NCI-H748 treated with DMSO at 0.1 percent for 48 hours (cell line): ENCODE results near the gene REG1A.

ENCODE experiments used
- DNase-seq: peaks from one replicate; lab custom pipeline; 2025; lab: John Stamatoyannopoulos, UW

Gene REG1A

GRCh38 chr2:79128406-79128805 lies 8.1 kb downstream of the REG1A start:
- no peak for DNase-seq

GRCh38 chr2:79129260-79129659 lies 9.0 kb downstream of the REG1A start:
- DNase-seq, result no peak

- no peak for DNase-seq
Observed at GRCh38 chr2:79129804-79130203, 9.5 kb downstream of the REG1A start.

GRCh38 chr2:79131687-79132086 lies 11.4 kb downstream of the REG1A start:
- no peak for DNase-seq

GRCh38 chr2:79138385-79138784 lies 18.1 kb downstream of the REG1A start:
- no peak for DNase-seq

GRCh38 chr2:79139423-79139822 lies 19.1 kb downstream of the REG1A start:
- no peak for DNase-seq

- no peak for DNase-seq
Observed at GRCh38 chr2:79155826-79156476, 35.7 kb downstream of the REG1A start.

- no peak for DNase-seq
Observed at GRCh38 chr2:79159030-79159429, 38.7 kb downstream of the REG1A start.

- DNase-seq, result no peak
Observed at GRCh38 chr2:79159653-79160052, 39.4 kb downstream of the REG1A start, which contains the start of gene REG3A. REG3A (minus strand) TSS chr2:79159753; CDS start chr2:79159405, 348 bp downstream.

GRCh38 chr2:79162132-79162531 lies 41.8 kb downstream of the REG1A start:
- no peak for DNase-seq

GRCh38 chr2:79162801-79163200 lies 42.5 kb downstream of the REG1A start:
- DNase-seq, result no peak

GRCh38 chr2:79171348-79171958 lies 51.2 kb downstream of the REG1A start:
- DNase-seq, result no peak
